ENCODE data around the gene ALPG.
"Not testable (repeated sequence)": the region's sequence is repeated elsewhere in the genome, so short reads cannot be mapped to it uniquely, and the experiment has no call there.

ALPG gene

DNA sequence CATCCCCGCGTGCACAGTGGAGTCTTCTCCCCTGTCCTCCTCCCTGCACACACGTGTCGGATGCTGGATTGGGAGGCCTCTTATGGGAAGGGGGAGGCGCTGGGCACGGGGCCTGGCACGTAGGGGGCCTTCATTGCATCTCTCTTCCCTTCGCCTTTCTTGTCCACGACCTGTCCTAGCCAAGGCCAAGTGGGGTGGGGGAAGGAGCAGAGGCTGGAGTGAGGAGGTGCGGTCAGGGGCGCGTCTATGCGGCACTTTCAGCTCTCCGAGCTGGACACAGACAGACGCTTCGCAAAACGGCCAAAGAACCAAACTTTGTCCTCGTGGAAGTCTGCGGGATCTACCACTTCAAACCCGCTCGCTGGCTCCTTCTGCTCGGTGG is 13.4 kb downstream of the ALPG start:
- TF ChIP-seq POLR2AphosphoS5 (IDR thresholded peaks at IDR 0.05; ENCODE audit: borderline replicate concordance, low read depth, low read length): no peak
- no peak for TF ChIP-seq FOXP2 (optimal IDR thresholded peaks at IDR 0.05; ENCODE audit: control extremely low read depth, extremely low read length, insufficient read depth)
- TF ChIP-seq EZH2 (IDR thresholded peaks at IDR 0.05): no peak
- no peak overlapping the region for H3K9ac ChIP-seq (ENCODE audit: insufficient read length)
- H3K4me3 ChIP-seq: no peak overlapping the region
- H3K27ac ChIP-seq: no peak overlapping the region
- H3K9me3 ChIP-seq (ENCODE audit: low read depth, low read length): no peaks in the 10 kb centered on the region
- no peak for DNase-seq (ENCODE audit: low read depth, low spot score)
- H3K36me3 ChIP-seq (ENCODE audit: insufficient read depth, low read length): no peaks in the 10 kb centered on the region

DNA sequence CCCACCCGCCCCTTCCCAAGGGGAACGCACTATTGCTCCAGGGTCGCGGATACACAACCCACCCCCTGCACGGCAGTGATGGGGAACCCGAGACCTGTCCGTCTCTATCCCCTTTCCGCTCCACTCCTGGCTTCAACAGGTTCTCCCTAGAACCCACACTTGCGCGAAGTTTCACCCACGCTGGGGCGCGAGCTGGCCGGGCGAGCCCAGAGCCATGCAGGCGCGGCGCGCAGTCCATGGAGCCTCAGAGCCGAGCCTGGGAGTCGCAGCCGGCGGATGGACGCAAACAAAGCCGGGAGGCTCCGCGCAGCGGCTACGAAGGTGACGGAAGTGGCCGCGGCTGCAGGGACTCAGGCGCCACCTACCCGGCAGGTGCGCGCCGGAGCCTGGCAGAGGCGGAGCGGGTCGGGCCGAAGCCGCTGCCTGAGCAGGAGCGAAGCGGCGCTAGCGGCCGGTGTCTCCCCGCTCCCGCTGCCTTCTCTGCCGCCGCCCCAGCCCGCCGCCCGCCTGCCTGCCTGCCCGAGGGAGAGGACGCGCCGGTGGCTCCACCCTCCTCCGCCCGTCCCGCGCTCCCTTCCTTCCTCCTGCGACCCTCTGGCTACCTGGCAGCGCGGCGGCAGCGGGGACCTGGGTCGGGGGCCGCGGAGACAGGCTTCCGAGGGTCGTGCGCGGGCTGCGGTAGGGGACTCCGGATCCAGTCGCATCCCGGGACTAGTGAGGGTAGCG is 14.0 kb downstream of the ALPG start:
- H3K9me3 ChIP-seq (ENCODE audit: low read depth, low read length): no peaks in the 10 kb centered on the region
- H3K36me3 ChIP-seq (ENCODE audit: insufficient read depth, low read length): no peaks in the 10 kb centered on the region
- no peak overlapping the region for H3K9ac ChIP-seq (ENCODE audit: insufficient read length)
- H3K27ac ChIP-seq: no peak overlapping the region
- H3K4me3 ChIP-seq: no peak overlapping the region
- DNase-seq (ENCODE audit: low read depth, low spot score): no peak
- TF ChIP-seq EZH2 (IDR thresholded peaks at IDR 0.05) (no peak), FOXP2 (optimal IDR thresholded peaks at IDR 0.05; ENCODE audit: control extremely low read depth, extremely low read length, insufficient read depth) (no peak), POLR2AphosphoS5 (IDR thresholded peaks at IDR 0.05; ENCODE audit: borderline replicate concordance, low read depth, low read length) (no peak)

- Histone ChIP-seq H3K4me3 (no peak overlapping the region), H3K9me3 (ENCODE audit: low read depth, low read length) (no peaks in the 10 kb centered on the region), H3K36me3 (ENCODE audit: insufficient read depth, low read length) (no peaks in the 10 kb centered on the region), H3K9ac (ENCODE audit: insufficient read length) (no peak overlapping the region), H3K27ac (no peak overlapping the region)
- DNase-seq (ENCODE audit: low read depth, low spot score): no peak
- no peak for TF ChIP-seq EZH2 (IDR thresholded peaks at IDR 0.05)
- TF ChIP-seq FOXP2 (optimal IDR thresholded peaks at IDR 0.05; ENCODE audit: control extremely low read depth, extremely low read length, insufficient read depth): no peak
- no peak for TF ChIP-seq POLR2AphosphoS5 (IDR thresholded peaks at IDR 0.05; ENCODE audit: borderline replicate concordance, low read depth, low read length)
These were observed 14.6 kb downstream of the ALPG start for GRCh38 chr2:232421189-232421785.

DNA sequence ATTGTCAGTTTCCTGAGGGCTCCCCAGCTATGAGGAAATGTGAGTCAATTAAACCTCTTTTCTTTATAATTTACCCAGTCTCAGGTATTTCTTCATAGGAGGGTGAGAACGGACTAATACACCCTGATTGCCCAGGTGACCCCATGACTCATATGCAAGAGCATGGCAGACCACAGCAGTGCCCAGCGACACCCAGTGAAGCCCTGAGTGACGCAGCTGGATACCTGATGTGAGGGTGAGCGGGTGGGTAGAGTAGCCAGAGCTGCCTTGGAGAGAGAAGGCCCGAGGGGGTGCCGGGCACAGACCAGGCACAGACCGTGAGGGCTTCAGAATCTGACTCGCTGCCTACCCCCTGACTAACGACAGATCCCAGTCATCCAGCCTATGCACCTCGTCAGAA is 15.4 kb downstream of the ALPG start:
- no peaks in the 10 kb centered on the region for H3K9me3 ChIP-seq (ENCODE audit: low read depth, low read length)
- H3K36me3 ChIP-seq (ENCODE audit: insufficient read depth, low read length): no peaks in the 10 kb centered on the region
- no peak overlapping the region for H3K9ac ChIP-seq (ENCODE audit: insufficient read length)
- H3K4me3 ChIP-seq: no peak overlapping the region
- H3K27ac ChIP-seq: no peak overlapping the region
- no peak for DNase-seq (ENCODE audit: low read depth, low spot score)
- no peak for TF ChIP-seq FOXP2 (optimal IDR thresholded peaks at IDR 0.05; ENCODE audit: control extremely low read depth, extremely low read length, insufficient read depth)
- TF ChIP-seq POLR2AphosphoS5 (IDR thresholded peaks at IDR 0.05; ENCODE audit: borderline replicate concordance, low read depth, low read length): no peak
- TF ChIP-seq EZH2 (IDR thresholded peaks at IDR 0.05): no peak

GRCh38 chr2:232422996-232423395 is 16.4 kb downstream of the ALPG start:
- not testable (repeated sequence) for H3K9ac ChIP-seq (ENCODE audit: insufficient read length); DNase-seq (ENCODE audit: low read depth, low spot score); H3K27ac ChIP-seq; H3K4me3 ChIP-seq; H3K9me3 ChIP-seq (ENCODE audit: low read depth, low read length); H3K36me3 ChIP-seq (ENCODE audit: insufficient read depth, low read length)

- H3K36me3 ChIP-seq (ENCODE audit: insufficient read depth, low read length); H3K27ac ChIP-seq; H3K9ac ChIP-seq (ENCODE audit: insufficient read length); H3K4me3 ChIP-seq; DNase-seq (ENCODE audit: low read depth, low spot score); H3K9me3 ChIP-seq (ENCODE audit: low read depth, low read length): not testable (repeated sequence)
These were observed 16.8 kb downstream of the ALPG start for GRCh38 chr2:232423407-232423806.

- TF ChIP-seq EZH2 (IDR thresholded peaks at IDR 0.05): no peak
- TF ChIP-seq POLR2AphosphoS5 (IDR thresholded peaks at IDR 0.05; ENCODE audit: borderline replicate concordance, low read depth, low read length): no peak
- TF ChIP-seq FOXP2 (optimal IDR thresholded peaks at IDR 0.05; ENCODE audit: control extremely low read depth, extremely low read length, insufficient read depth): no peak
- Histone ChIP-seq H3K9me3 (ENCODE audit: low read depth, low read length) (no peaks in the 10 kb centered on the region), H3K27ac (no peak overlapping the region), H3K36me3 (ENCODE audit: insufficient read depth, low read length) (no peaks in the 10 kb centered on the region), H3K4me3 (no peak overlapping the region), H3K9ac (ENCODE audit: insufficient read length) (no peak overlapping the region)
- no peak for DNase-seq (ENCODE audit: low read depth, low spot score)
These were observed 25.3 kb downstream of the ALPG start for GRCh38 chr2:232431705-232432590.

GRCh38 chr2:232432598-232433184 is 26.0 kb downstream of the ALPG start:
- TF ChIP-seq FOXP2 (optimal IDR thresholded peaks at IDR 0.05; ENCODE audit: control extremely low read depth, extremely low read length, insufficient read depth): no peak
- no peak for TF ChIP-seq EZH2 (IDR thresholded peaks at IDR 0.05)
- no peak for TF ChIP-seq POLR2AphosphoS5 (IDR thresholded peaks at IDR 0.05; ENCODE audit: borderline replicate concordance, low read depth, low read length)
- no peak for DNase-seq (ENCODE audit: low read depth, low spot score)

DNA sequence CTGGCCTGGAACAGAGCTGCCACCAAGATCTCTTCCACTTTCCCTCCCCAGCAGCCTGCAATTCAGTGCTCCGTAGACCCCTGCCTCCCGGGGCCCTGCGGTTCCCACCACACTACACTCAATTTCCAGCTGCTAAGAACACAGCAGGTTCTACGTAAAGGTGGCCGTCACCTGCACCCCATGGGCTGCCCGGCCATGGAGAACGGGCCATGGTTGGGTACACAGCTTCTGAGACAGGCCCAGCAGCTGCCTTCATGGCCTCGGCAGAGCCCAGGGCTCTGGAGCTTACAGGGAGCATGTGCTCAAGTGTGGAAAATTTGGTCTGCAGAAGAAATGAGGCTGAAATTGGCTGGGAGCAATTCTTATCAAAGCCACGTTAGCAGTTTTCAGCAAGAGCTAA is 27.0 kb downstream of the ALPG start:
- DNase-seq (ENCODE audit: low read depth, low spot score); H3K9ac ChIP-seq (ENCODE audit: insufficient read length): not testable (repeated sequence)

More at GRCh38 chr2:232432598-232433184, 26.0 kb downstream of the ALPG start:
- Histone ChIP-seq H3K27ac (no peak overlapping the region), H3K4me3 (no peak overlapping the region), H3K9me3 (ENCODE audit: low read depth, low read length) (no peaks in the 10 kb centered on the region), H3K36me3 (ENCODE audit: insufficient read depth, low read length) (no peaks in the 10 kb centered on the region), H3K9ac (ENCODE audit: insufficient read length) (no peak overlapping the region)

More for the DNA sequence above, 27.0 kb downstream of the ALPG start:
- H3K27ac ChIP-seq; H3K36me3 ChIP-seq (ENCODE audit: insufficient read depth, low read length); H3K4me3 ChIP-seq; H3K9me3 ChIP-seq (ENCODE audit: low read depth, low read length): not testable (repeated sequence)

Measured in SK-N-MC (cell line).